GM23338 (cell line): ENCODE data around the gene GARIN3. TPM values are rescaled to one million over a fixed set of nuclear protein-coding genes. Genes with fewer than 3 reads are reported as not detected.

Experiments
- ATAC-seq: fragments of 200-7000 bp; cut with Tn5 transposase; 3 replicates; pipeline ENCODE4 v1.9.1; 2020
- DNase-seq: peaks from one replicate; pipeline ENCODE4 v3.0.0-alpha.2; 2015; ENCODE audit warnings: low spot score
- H2AFZ ChIP-seq: fragments of 200-600 bp; sonication (generic); 2 replicates; pipeline ENCODE4 v1.8.0; 2016; ENCODE audit warnings: antibody characterized with exemption, mild to moderate bottlenecking, moderate library complexity
- H3F3A ChIP-seq: fragments of 200-600 bp; sonication (generic); replicated peaks from 2 replicates; pipeline ENCODE4 v1.8.0; 2017; ENCODE audit warnings: antibody characterized with exemption, mixed run types, low read depth
- H3K27ac ChIP-seq: fragments of 200-600 bp; sonication (generic); 2 replicates; pipeline ENCODE4 v1.6.1; 2016; ENCODE audit warnings: low read depth
- H3K27me3 ChIP-seq: fragments of 200-600 bp; sonication (generic); 2 replicates; pipeline ENCODE4 v1.8.0; 2016; ENCODE audit warnings: mild to moderate bottlenecking, mixed run types, moderate library complexity; ENCODE audit not compliant: insufficient read depth
- H3K36me3 ChIP-seq: fragments of 200-600 bp; sonication (generic); 2 replicates; pipeline ENCODE4 v1.8.0; 2016; ENCODE audit warnings: mild to moderate bottlenecking; ENCODE audit not compliant: insufficient read depth
- H3K4me1 ChIP-seq: fragments of 200-600 bp; sonication (generic); 2 replicates; pipeline ENCODE4 v1.8.0; 2016; ENCODE audit warnings: mild to moderate bottlenecking, moderate library complexity; ENCODE audit not compliant: insufficient read depth
- H3K4me2 ChIP-seq: fragments of 200-600 bp; sonication (generic); 2 replicates; pipeline ENCODE4 v1.7.1; 2017; ENCODE audit warnings: mixed run types
- H3K4me3 ChIP-seq: fragments of 200-600 bp; sonication (generic); 2 replicates; pipeline ENCODE4 v1.6.1; 2016; ENCODE audit warnings: mixed run types
- H3K79me2 ChIP-seq: fragments of 200-600 bp; sonication (generic); replicated peaks from 2 replicates; pipeline ENCODE4 v1.8.0; 2017; ENCODE audit warnings: mild to moderate bottlenecking; ENCODE audit not compliant: insufficient read depth
- H3K9me2 ChIP-seq: fragments of 200-600 bp; sonication (generic); 2 replicates; pipeline ENCODE4 v1.8.0; 2017; ENCODE audit not compliant: insufficient read depth
- H4K20me1 ChIP-seq: fragments of 200-600 bp; sonication (generic); replicated peaks from 2 replicates; pipeline ENCODE4 v1.8.0; 2017; ENCODE audit warnings: mild to moderate bottlenecking; ENCODE audit not compliant: insufficient read depth
- H3K27ac Mint-ChIP-seq: 2 replicates; pipeline ENCODE4 v1.8.0; 2020; ENCODE audit warnings: inconsistent platforms, mild to moderate bottlenecking, moderate library complexity, mixed read lengths
- H3K27me3 Mint-ChIP-seq: 3 replicates; pipeline ENCODE4 v1.8.0; 2022; ENCODE audit warnings: low read depth, mild to moderate bottlenecking, moderate library complexity, mixed read lengths, inconsistent platforms; ENCODE audit not compliant: insufficient read depth, poor library complexity
- H3K36me3 Mint-ChIP-seq: 3 replicates; pipeline ENCODE4 v1.8.0; 2021; ENCODE audit warnings: low read depth, mild to moderate bottlenecking, inconsistent platforms, moderate library complexity, mixed read lengths
- H3K4me1 Mint-ChIP-seq: 3 replicates; pipeline ENCODE4 v1.8.0; 2020; ENCODE audit warnings: mild to moderate bottlenecking, inconsistent platforms, mixed read lengths
- H3K4me3 Mint-ChIP-seq: 3 replicates; pipeline ENCODE4 v1.8.0; 2021; ENCODE audit warnings: moderate library complexity, mild to moderate bottlenecking, inconsistent platforms, mixed read lengths
- H3K9me3 Mint-ChIP-seq: 3 replicates; pipeline ENCODE4 v1.8.0; 2020; ENCODE audit warnings: moderate library complexity, mild to moderate bottlenecking, inconsistent platforms, mixed read lengths
- CREB1 ChIP-seq: fragments of 250-450 bp; sonication (Bioruptor Pico); IDR thresholded peaks from 2 replicates; pipeline ENCODE4 v1.5.0; 2020; ENCODE audit warnings: low read depth, mild to moderate bottlenecking, moderate library complexity
- EZH2 ChIP-seq: fragments of 200-600 bp; sonication (generic); IDR thresholded peaks from one replicate; pipeline ENCODE4 v1.8.0; 2017; ENCODE audit warnings: antibody characterized with exemption, mild to moderate bottlenecking, low read depth; ENCODE audit not compliant: unreplicated experiment
- EZH2phosphoT487 ChIP-seq: fragments of 200-600 bp; sonication (generic); IDR thresholded peaks from one replicate; pipeline ENCODE4 v1.8.1; 2018; ENCODE audit warnings: antibody characterized with exemption; ENCODE audit not compliant: unreplicated experiment
- JUNB ChIP-seq: IDR thresholded peaks from one replicate; pipeline ENCODE4 v1.6.1; 2016; ENCODE audit warnings: antibody characterized with exemption; ENCODE audit not compliant: unreplicated experiment
- NANOG ChIP-seq: IDR thresholded peaks from 2 replicates; pipeline ENCODE4 v1.6.1; 2016; ENCODE audit warnings: antibody characterized with exemption, borderline replicate concordance
- POLR2AphosphoS5 ChIP-seq: IDR thresholded peaks from 2 replicates; pipeline ENCODE4 v1.6.1; 2016; ENCODE audit warnings: antibody characterized with exemption, low read depth
- STAT1 ChIP-seq: IDR thresholded peaks from one replicate; pipeline ENCODE4 v1.6.1; 2016; ENCODE audit warnings: antibody characterized with exemption; ENCODE audit not compliant: unreplicated experiment
- ZNF114 ChIP-seq: fragments of 250-450 bp; sonication (Bioruptor Pico); IDR thresholded peaks from 2 replicates; pipeline ENCODE4 v1.5.0; 2020; ENCODE audit warnings: mild to moderate bottlenecking, moderate library complexity
- ZNF331 ChIP-seq: fragments of 250-450 bp; sonication (Bioruptor Pico); IDR thresholded peaks from 2 replicates; pipeline ENCODE4 v1.5.0; 2020; ENCODE audit warnings: low read depth, mild to moderate bottlenecking, moderate library complexity
- polyA plus RNA-seq: library from polyadenylated mRNA; unstranded; fragments of >200 nt; fragmentation: Nextera tagmentation; extraction: Ambion mirVana; gene quantifications from 2 replicates; pipeline ENCODE4 v1.2.1, GENCODE V29; 2016
- total RNA-seq: library from RNA; depleted of rRNA; stranded (reverse); fragments of >200 nt; shearing (Covaris generic); gene quantifications from 2 replicates; pipeline ENCODE4 v1.2.3, GENCODE V29; 2014
- TF ChIP-seq, protein P1 (sequence below), 2 experiments: fragments of 200-600 bp in 1 of 2; sonication (generic) in 1 of 2; conservative IDR thresholded peaks; 2 replicates each; pipeline versions ENCODE4 v1.5.1 to v1.6.1; 2016 to 2017; ENCODE audit warnings: antibody characterized with exemption in 2 of 2, low read depth in 2 of 2, mild to moderate bottlenecking in 2 of 2, moderate library complexity in 1 of 2
- TF ChIP-seq, protein P2 (sequence below): IDR thresholded peaks from 2 replicates; pipeline ENCODE4 v1.6.1; 2016; ENCODE audit warnings: antibody characterized with exemption
- TF ChIP-seq, protein P3 (sequence below): IDR thresholded peaks from one replicate; pipeline ENCODE4 v1.6.1; 2018; ENCODE audit warnings: antibody characterized with exemption; ENCODE audit not compliant: unreplicated experiment

Gene GARIN3
- total and polyA plus RNA-seq, 2 experiments from 2014 or later: not detected

DNA sequence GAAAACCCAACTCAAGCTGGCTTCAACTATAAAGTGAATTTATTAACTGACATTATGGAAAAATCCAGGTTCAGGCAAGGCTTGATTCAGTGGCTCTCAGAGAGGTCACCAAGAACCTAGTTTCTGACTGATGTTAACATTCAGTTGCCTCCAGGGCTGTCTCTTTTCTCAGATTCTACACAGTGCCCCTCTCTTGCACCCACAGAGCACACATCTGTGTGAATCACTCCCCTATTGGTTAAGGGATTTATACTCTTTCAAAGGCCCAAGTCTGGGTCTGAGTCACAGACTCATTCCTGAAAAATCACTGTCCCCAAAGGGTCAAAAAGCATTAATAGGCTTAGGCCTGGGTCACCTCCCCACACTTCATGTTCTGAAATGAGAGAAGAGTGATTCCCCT is 51.1 kb downstream of the GARIN3 start (continued):
- TF ChIP-seq, protein P1, sequence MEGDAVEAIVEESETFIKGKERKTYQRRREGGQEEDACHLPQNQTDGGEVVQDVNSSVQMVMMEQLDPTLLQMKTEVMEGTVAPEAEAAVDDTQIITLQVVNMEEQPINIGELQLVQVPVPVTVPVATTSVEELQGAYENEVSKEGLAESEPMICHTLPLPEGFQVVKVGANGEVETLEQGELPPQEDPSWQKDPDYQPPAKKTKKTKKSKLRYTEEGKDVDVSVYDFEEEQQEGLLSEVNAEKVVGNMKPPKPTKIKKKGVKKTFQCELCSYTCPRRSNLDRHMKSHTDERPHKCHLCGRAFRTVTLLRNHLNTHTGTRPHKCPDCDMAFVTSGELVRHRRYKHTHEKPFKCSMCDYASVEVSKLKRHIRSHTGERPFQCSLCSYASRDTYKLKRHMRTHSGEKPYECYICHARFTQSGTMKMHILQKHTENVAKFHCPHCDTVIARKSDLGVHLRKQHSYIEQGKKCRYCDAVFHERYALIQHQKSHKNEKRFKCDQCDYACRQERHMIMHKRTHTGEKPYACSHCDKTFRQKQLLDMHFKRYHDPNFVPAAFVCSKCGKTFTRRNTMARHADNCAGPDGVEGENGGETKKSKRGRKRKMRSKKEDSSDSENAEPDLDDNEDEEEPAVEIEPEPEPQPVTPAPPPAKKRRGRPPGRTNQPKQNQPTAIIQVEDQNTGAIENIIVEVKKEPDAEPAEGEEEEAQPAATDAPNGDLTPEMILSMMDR (conservative IDR thresholded peaks at IDR 0.05; ENCODE audit: low read depth in 2 of 2): no peak
- TF ChIP-seq EZH2phosphoT487 (no peak), EZH2 (no peak), ZNF331 (CRISPR knock-in tag) (no peak), STAT1 (no peak), CREB1 (CRISPR knock-in tag) (no peak)
- TF ChIP-seq, protein P2, sequence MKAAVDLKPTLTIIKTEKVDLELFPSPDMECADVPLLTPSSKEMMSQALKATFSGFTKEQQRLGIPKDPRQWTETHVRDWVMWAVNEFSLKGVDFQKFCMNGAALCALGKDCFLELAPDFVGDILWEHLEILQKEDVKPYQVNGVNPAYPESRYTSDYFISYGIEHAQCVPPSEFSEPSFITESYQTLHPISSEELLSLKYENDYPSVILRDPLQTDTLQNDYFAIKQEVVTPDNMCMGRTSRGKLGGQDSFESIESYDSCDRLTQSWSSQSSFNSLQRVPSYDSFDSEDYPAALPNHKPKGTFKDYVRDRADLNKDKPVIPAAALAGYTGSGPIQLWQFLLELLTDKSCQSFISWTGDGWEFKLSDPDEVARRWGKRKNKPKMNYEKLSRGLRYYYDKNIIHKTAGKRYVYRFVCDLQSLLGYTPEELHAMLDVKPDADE: no peak
- TF ChIP-seq, protein P3, sequence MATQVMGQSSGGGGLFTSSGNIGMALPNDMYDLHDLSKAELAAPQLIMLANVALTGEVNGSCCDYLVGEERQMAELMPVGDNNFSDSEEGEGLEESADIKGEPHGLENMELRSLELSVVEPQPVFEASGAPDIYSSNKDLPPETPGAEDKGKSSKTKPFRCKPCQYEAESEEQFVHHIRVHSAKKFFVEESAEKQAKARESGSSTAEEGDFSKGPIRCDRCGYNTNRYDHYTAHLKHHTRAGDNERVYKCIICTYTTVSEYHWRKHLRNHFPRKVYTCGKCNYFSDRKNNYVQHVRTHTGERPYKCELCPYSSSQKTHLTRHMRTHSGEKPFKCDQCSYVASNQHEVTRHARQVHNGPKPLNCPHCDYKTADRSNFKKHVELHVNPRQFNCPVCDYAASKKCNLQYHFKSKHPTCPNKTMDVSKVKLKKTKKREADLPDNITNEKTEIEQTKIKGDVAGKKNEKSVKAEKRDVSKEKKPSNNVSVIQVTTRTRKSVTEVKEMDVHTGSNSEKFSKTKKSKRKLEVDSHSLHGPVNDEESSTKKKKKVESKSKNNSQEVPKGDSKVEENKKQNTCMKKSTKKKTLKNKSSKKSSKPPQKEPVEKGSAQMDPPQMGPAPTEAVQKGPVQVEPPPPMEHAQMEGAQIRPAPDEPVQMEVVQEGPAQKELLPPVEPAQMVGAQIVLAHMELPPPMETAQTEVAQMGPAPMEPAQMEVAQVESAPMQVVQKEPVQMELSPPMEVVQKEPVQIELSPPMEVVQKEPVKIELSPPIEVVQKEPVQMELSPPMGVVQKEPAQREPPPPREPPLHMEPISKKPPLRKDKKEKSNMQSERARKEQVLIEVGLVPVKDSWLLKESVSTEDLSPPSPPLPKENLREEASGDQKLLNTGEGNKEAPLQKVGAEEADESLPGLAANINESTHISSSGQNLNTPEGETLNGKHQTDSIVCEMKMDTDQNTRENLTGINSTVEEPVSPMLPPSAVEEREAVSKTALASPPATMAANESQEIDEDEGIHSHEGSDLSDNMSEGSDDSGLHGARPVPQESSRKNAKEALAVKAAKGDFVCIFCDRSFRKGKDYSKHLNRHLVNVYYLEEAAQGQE: no peak

DNA sequence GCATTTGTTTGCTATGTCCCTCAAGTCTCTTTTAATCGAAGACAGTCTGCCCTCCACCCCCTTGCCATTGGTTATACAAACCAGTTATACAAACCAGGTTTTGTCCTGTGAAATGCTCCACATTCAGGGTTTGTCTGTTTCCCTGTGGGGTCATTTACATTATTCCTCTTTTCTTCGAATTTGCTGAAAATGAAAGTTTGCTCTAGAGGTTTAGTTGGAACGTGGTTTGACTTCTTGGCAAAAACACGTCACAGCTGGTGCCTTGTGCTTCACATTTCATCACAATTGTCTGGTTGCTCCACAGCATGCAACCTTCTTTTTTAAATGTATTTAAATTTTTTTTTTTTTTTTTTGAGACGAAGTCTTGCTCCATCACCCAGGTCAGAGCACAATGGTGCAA is 53.1 kb downstream of the GARIN3 start:
- no peaks in the 10 kb centered on the region for H3K9me3 Mint-ChIP-seq
- Histone ChIP-seq H3K79me2 (no peaks in the 10 kb centered on the region), H3K4me3 (no peak overlapping the region), H3K36me3 (no peaks in the 10 kb centered on the region), H3K27ac (no peak overlapping the region), H2AFZ (peak overlapping the region; percentile 38; the same call in 1 of the 2 replicates), H3K9me2 (no peaks in the 10 kb centered on the region), H3K4me2 (no peak overlapping the region), H3K27me3 (no peaks in the 10 kb centered on the region), H3K4me1 (no peaks in the 10 kb centered on the region), H4K20me1 (no peaks in the 10 kb centered on the region), H3F3A (no peaks in the 10 kb centered on the region)
- H3K4me3 Mint-ChIP-seq: no peak overlapping the region
- H3K27me3 Mint-ChIP-seq: no peaks in the 10 kb centered on the region
- DNase-seq (no peak), ATAC-seq (no peak)
- no peak overlapping the region for H3K27ac Mint-ChIP-seq
- no peak for TF ChIP-seq ZNF331 (CRISPR knock-in tag)
- TF ChIP-seq EZH2: no peak
- no peak for TF ChIP-seq NANOG
- TF ChIP-seq JUNB: no peak
- no peak for TF ChIP-seq ZNF114 (CRISPR knock-in tag)
- TF ChIP-seq, protein P2: no peak
- no peak for TF ChIP-seq POLR2AphosphoS5
- TF ChIP-seq, protein P3: no peak
- TF ChIP-seq, protein P1 (conservative IDR thresholded peaks at IDR 0.05; ENCODE audit: low read depth in 2 of 2): no peak
- H3K36me3 Mint-ChIP-seq: no peaks in the 10 kb centered on the region
- peaks cover 3% of the 10 kb centered on the region; the same call in 1 of the 3 replicates for H3K4me1 Mint-ChIP-seq
